ENCODE measurements around the gene LUC7L2.

Gene LUC7L2

GRCh38 chr7:139382439-139382838 lies 22.7 kb downstream of the LUC7L2 start:
- Histone ChIP-seq H3K27ac (no peak overlapping the region), H3K4me3 (IDR thresholded peaks at IDR 0.05; ENCODE audit: insufficient read depth, low read depth, low read length) (no peak overlapping the region), H4K20me1 (ENCODE audit: insufficient read depth) (no peaks in the 10 kb centered on the region; the same call in 1 of the 2 replicates), H3K36me3 (ENCODE audit: insufficient read depth) (peaks cover 14% of the 10 kb centered on the region), H2AFZ (ENCODE audit: low read depth) (no peak overlapping the region), H3K79me2 (ENCODE audit: insufficient read depth, low read depth) (peaks cover 49% of the 10 kb centered on the region; the same call in 1 of the 2 replicates), H3K4me2 (no peak overlapping the region), H3K9ac (no peak overlapping the region), H3K4me1 (ENCODE audit: low read depth, poor library complexity, severe bottlenecking) (no peaks in the 10 kb centered on the region), H3K27me3 (ENCODE audit: insufficient read depth, low read depth) (no peaks in the 10 kb centered on the region)
- TF ChIP-seq CTCF (conservative IDR thresholded peaks at IDR 0.05; ENCODE audit: low read depth, low read length): no peak

DNA sequence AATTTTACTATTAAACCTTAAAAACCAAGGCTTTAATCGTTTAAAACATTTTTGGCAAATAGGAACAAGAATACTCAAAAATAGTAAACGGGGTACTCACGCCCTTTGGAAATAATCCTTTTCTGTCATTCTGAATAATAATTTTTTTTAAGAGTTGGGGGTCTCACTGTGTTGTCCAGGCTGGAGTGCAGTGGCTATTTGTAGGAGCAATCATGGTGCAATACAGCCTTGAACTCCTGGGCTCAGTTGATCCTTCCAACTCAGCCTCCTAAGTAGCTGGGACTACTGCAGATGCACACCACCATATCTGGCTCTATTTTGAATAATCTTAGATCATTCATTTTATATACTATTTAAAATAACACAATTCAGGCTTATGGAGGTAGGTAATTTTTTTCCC lies 24.9 kb downstream of the LUC7L2 start:
- H3K9ac ChIP-seq: no peak overlapping the region
- no peak for TF ChIP-seq CTCF (conservative IDR thresholded peaks at IDR 0.05; ENCODE audit: low read depth, low read length)
- no peak overlapping the region for H2AFZ ChIP-seq (ENCODE audit: low read depth)
- no peaks in the 10 kb centered on the region for H3K4me1 ChIP-seq (ENCODE audit: low read depth, poor library complexity, severe bottlenecking)
- no peak overlapping the region for H3K4me3 ChIP-seq (IDR thresholded peaks at IDR 0.05; ENCODE audit: insufficient read depth, low read depth, low read length)
- peaks cover 16% of the 10 kb centered on the region for H3K36me3 ChIP-seq (ENCODE audit: insufficient read depth)
- no peak overlapping the region for H3K27ac ChIP-seq
- no peaks in the 10 kb centered on the region; the same call in 1 of the 2 replicates for H4K20me1 ChIP-seq (ENCODE audit: insufficient read depth)
- no peak overlapping the region for H3K4me2 ChIP-seq
- no peaks in the 10 kb centered on the region for H3K27me3 ChIP-seq (ENCODE audit: insufficient read depth, low read depth)
- H3K79me2 ChIP-seq (ENCODE audit: insufficient read depth, low read depth): peaks cover 62% of the 10 kb centered on the region; the same call in 1 of the 2 replicates

GRCh38 chr7:139387594-139387993 lies 27.9 kb downstream of the LUC7L2 start:
- H3K27ac ChIP-seq: no peak overlapping the region
- TF ChIP-seq CTCF (conservative IDR thresholded peaks at IDR 0.05; ENCODE audit: low read depth, low read length): no peak

DNA sequence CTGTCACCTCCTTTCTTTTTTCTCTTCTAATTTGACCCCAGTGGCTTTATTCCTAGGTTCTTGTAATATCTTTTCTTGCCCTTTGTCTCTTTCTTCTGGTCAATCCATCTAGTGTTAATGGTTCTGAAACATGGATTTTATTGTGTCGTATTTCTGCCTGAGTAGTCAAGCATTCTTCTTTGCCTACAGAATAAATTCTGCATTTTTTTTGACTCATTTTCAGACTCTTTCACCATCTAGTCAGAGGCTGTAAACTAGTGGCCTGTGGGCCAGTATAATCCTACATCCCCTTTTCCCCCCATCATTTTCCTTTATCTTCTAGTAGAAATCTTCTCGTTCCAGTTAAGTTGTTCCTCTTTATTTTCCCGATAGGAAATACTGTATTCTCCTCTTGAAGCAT lies 29.4 kb downstream of the LUC7L2 start:
- H2AFZ ChIP-seq (ENCODE audit: low read depth): no peak overlapping the region
- H3K36me3 ChIP-seq (ENCODE audit: insufficient read depth): peaks cover 10% of the 10 kb centered on the region; the same call in 1 of the 2 replicates
- H3K27me3 ChIP-seq (ENCODE audit: insufficient read depth, low read depth): no peaks in the 10 kb centered on the region
- no peak overlapping the region for H3K4me3 ChIP-seq (IDR thresholded peaks at IDR 0.05; ENCODE audit: insufficient read depth, low read depth, low read length)
- no peaks in the 10 kb centered on the region for H3K4me1 ChIP-seq (ENCODE audit: low read depth, poor library complexity, severe bottlenecking)
- H3K4me2 ChIP-seq: no peak overlapping the region
- H3K9ac ChIP-seq: no peak overlapping the region
- no peak overlapping the region for H3K27ac ChIP-seq
- H3K79me2 ChIP-seq (ENCODE audit: insufficient read depth, low read depth): peaks cover 78% of the 10 kb centered on the region; the same call in 1 of the 2 replicates
- H4K20me1 ChIP-seq (ENCODE audit: insufficient read depth): no peaks in the 10 kb centered on the region
- TF ChIP-seq CTCF (conservative IDR thresholded peaks at IDR 0.05; ENCODE audit: low read depth, low read length): no peak

More at GRCh38 chr7:139387594-139387993, 27.9 kb downstream of the LUC7L2 start:
- H3K4me1 ChIP-seq (ENCODE audit: low read depth, poor library complexity, severe bottlenecking): no peaks in the 10 kb centered on the region
- no peak overlapping the region for H3K4me2 ChIP-seq
- H3K9ac ChIP-seq: no peak overlapping the region
- no peaks in the 10 kb centered on the region for H4K20me1 ChIP-seq (ENCODE audit: insufficient read depth)
- H2AFZ ChIP-seq (ENCODE audit: low read depth): no peak overlapping the region
- no peak overlapping the region for H3K4me3 ChIP-seq (IDR thresholded peaks at IDR 0.05; ENCODE audit: insufficient read depth, low read depth, low read length)
- no peaks in the 10 kb centered on the region for H3K27me3 ChIP-seq (ENCODE audit: insufficient read depth, low read depth)
- H3K36me3 ChIP-seq (ENCODE audit: insufficient read depth): peaks cover 10% of the 10 kb centered on the region; the same call in 1 of the 2 replicates
- peaks cover 72% of the 10 kb centered on the region; the same call in 1 of the 2 replicates for H3K79me2 ChIP-seq (ENCODE audit: insufficient read depth, low read depth)

All from KMS-11 (cell line).